Measurements from ENCODE around the gene IL10RB.
"Not testable (repeated sequence)": the region's sequence is repeated elsewhere in the genome, so short reads cannot be mapped to it uniquely, and the experiment has no call there.

The IL10RB gene

GRCh38 chr21:33266050-33266788, at the start of gene IL10RB:
Gene IL10RB (plus strand): TSS chr21:33266367. CDS start chr21:33266466, 99 bp downstream.
- peak; percentile 98 for DNase-seq (ENCODE audit: low spot score)

DNA sequence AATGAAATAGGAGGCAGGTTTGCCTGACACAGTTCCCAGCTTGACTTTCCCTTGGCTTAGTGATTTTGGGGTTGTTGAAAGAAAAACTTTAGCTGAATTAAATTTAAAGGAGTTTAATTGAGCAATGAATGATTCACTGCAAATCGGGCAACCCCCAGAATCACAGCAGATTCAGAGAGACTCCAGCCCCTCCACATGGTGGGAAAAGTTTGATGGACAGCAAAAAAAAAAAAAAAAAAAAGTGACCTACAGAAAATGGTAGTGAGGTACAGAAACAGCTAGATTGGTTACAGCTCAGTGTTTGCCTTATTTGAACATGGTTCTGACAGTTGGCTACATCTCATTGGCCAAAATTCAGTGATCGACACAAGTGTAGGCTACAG, 49.0 kb upstream of the IL10RB start:
- no peak for DNase-seq (ENCODE audit: low spot score)

- no peak for DNase-seq (ENCODE audit: low spot score)
Measured at GRCh38 chr21:33219300-33219699, 46.9 kb upstream of the IL10RB start.

DNA sequence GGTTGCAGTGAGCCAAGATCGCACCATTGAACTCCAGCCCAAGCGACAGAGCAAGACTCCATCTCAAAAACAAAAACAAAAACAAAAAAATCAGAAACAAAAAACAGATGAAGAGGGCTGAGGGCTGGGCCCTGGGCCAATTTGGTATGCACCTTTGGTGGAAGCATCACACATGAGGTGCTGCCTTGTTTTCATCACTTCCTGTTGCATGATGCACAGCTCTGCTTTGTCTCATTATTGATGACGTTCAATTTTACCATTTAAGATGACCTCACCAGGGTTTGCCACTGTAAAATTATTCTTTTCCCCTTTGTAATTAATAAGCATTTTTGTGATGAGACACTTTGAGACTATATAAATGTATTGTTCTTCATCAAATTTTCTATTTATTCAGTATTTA, 46.2 kb upstream of the IL10RB start:
- no peak for DNase-seq (ENCODE audit: low spot score)

DNA sequence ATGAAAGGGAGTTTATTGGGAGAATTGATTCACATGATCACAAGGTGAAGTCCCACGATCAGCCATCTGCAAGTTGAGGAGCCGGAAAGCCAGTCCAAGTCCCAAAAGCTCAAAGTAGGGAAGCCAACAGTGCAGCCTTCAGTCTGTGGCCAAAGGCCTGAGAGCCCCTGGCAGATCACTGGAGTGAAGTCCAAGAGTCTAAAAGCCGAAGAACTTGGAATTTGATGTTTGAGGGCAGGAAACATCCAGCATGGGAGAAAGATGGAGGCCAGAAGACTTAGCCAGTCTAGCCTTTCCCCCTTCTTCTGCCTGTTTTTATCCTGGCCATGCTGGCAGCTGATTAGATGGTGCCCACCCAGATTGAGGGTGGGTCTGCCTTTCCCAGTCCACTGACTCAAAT, 40.8 kb upstream of the IL10RB start:
- not testable (repeated sequence) for DNase-seq (ENCODE audit: low spot score)

DNA sequence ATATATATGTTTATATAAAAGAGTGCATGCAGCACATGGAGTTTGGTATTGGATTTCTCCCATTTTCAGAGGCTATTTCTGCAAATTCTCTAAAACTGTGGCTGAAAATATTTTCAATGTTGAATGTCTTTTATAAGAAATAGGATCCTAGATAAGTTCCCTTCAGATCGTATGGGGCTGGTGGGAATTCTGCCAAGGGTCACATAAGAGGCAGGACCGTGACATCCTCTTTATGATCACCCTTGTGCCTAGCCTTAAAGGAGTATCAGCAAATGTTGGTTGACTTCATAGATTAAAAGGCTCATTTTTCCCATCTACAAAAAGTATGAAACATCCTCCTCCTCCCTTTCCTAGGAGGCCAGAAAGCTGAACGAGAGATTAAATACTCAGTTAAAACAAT, 37.7 kb upstream of the IL10RB start:
- DNase-seq (ENCODE audit: low spot score) = no peak

DNA sequence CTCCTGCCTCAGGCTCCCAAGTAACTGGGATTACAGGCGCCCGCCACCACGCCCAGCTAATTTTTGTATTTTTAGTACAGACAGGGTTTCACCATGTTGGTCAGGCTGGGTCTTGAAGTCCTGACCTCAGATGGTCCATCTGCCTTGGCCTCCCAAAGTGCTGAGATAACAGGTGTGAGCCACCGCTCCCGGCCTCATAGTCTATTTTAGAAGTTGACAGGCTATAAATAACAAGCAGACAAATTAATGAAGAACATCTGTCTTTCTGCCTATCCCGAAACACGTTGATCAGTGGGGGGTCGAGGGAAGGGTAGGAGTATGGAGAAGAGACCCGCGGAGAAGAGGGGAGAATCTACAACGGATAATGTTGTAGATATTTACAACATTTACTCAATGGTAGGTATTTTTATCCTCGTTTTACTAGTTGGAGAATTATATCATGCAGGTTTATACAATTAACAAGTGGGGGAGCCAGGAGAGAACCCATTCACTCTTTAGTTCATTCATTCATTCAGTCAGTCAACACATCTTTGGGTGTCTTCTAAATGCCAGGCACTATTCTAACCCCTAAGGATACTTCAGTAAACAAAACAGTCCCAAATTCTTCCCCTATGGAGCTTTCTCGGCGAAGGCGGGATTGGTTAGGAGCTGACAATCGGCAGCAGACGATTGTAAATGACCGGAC, 36.9 kb upstream of the IL10RB start:
- DNase-seq (ENCODE audit: low spot score) = no peak

DNA sequence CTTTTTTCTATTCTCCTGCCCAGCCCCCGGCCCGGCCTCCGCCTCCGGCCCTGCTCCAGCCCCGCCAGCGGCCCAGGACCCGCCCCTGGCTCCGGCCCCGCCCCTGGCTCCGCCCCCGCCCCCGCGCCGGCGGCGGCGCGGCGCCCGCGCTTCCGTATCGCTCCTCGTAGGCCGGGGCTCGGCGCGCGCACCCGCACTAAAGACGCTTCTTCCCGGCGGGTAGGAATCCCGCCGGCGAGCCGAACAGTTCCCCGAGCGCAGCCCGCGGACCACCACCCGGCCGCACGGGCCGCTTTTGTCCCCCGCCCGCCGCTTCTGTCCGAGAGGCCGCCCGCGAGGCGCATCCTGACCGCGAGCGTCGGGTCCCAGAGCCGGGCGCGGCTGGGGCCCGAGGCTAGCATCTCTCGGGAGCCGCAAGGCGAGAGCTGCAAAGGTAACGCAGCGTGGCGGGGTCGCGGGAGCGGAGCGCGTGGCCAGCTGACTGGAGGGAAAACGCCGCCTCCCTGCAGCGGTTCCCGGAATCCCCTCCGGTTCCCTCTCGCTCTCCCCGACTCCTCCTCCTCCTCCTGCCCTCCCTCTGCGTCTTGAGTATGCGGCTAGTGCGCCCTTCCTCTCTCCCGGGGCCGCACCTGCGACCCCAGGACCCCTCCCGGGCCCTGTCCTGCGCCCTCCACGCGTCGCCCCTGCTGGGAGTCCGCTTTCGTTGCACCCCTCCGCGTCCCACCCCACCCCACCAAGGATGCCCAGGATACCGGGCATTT, 36.2 kb upstream of the IL10RB start, which contains the start of gene IFNAR2:
IFNAR2 (plus strand) TSS at position 155 of the 761 bp plus-strand sequence. CDS start 11,985 bp downstream, outside the sequence.
- peak; percentile 98 for DNase-seq (ENCODE audit: low spot score)

- peak; percentile 72 for DNase-seq (ENCODE audit: low spot score)
Measured at GRCh38 chr21:33230545-33231324, 35.4 kb upstream of the IL10RB start.

- no peak for DNase-seq (ENCODE audit: low spot score)
Measured at GRCh38 chr21:33231526-33231925, 34.6 kb upstream of the IL10RB start.

DNA sequence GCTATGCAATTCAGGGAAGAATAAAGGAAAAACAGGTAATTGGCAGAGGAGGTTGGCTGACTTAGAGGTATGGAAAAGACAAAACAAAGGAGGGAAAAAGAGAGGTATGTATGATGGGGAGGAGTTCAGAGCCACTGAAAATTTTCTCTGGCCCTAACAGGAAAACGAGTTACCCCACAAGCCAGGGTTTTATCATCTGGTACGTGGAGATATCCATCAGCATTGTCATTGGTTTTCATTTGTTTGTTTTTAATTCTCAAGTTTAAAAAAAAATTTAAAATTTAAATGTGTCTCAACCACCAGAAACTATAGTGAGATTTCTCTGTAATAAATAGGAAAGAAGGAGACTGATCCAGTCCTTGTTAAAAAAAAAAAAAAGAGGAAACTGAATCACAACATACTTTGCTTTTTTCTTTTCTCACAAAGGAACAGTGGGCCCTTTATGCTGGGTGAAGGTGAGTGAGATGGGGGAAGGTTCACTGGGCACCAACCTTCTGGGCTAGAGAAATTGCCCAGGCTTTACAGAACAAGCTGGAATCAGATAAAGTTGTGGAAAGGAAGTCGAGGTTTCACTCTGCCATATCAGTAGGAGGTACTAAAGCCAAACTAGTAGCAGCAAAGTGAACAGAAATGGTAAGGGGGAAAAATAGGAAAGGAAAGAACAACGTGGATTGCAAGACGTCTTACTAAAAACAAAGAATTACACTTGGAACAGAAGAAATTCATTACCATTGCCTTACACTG, 33.7 kb upstream of the IL10RB start:
- no peak for DNase-seq (ENCODE audit: low spot score)

DNA sequence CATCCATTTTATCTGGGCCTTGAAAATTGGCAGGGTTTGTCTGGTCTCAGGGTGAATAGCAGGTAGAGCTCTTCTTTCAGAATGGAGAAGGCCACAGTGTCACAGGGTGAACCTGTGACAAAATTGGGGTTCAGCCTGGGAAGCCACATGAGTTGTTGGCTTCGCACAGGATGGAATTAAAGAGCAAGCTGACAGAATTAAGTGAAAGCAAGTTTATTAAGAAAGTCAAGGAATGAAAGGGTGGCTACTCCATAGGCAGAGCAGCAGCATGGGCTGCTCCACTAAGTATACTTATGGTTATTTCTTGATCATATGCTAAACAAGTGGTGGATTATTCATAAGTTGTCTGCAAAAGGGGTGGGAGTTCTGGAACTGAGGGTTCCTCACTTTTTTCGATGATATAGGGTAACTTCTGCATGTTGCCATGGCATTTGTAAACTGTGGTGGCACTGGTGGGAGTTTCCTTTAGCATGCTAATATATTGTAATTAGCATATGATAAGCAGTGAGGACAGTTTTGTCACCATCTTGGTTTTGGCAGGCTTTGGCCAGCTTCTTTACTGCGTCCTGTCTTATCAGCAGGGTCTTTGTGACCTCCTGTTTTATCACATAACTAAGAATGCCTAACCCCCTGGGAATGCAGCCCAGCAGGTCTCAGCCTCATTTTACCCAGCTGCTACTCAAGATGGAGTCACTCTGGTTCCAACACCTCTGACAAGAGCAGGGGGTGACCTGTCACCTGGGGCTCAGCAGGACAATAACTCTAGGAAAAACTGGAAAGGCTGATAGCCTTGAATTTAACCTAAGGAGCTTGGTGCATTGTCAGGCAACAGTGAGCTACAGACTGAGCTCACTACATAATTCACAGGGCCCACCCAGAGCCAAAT, 31.3 kb upstream of the IL10RB start:
- no peak for DNase-seq (ENCODE audit: low spot score)

DNA sequence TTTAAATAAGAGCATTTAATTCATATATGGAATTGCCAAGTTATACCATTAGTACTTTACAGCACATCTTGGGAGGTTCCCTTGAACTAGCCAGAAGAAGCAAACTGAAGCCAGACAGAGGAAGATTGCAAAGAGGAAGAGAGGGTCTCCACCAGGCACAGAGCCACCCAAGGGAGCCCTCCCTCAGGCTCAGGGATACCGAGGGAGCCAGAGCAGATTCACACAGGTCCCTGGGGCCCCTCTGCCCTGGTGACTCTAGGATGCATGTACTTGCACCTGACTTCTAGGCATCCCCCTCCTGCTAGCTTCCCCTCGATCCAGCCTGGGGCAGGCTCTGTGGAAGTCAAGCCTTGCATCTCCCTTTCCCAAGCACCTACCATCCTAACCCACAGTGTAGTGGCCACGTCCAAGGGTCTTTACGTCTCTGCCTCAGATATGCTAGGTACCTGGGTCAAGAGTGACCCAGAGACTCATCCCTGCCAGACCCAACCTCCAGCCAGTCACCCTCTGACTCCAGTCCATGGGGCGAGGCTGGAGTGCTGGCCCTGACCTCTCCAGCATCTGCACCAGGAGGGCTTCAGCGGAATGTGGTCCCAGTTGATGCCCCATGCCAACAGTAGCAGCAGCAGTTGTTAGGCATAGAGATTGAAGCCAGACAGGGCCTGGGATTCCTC, 30.0 kb upstream of the IL10RB start:
- no peak for DNase-seq (ENCODE audit: low spot score)

GRCh38 chr21:33236766-33237165, 29.4 kb upstream of the IL10RB start:
- no peak for DNase-seq (ENCODE audit: low spot score)

DNA sequence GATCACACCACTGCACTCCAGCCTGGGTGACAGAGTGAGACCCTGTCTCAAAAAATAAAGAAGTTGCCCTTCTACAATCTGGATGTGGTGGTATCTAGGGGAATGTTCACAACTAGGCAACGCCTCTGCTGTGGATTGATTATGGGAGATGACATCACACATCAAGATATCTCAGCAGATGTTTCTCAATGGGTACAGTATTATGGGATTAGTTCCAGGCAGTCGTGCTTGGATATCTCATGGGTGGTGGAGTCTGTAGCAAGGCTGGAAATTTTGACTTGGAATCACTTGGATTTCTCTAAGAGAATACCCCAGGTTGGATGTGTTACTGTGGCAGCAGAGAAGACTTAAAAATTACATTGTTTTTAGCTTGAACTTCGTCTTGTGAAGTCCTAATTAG, 28.7 kb upstream of the IL10RB start:
- no peak for DNase-seq (ENCODE audit: low spot score)

GRCh38 chr21:33238146-33238545, 28.0 kb upstream of the IL10RB start:
- DNase-seq (ENCODE audit: low spot score) = no peak

GRCh38 chr21:33238565-33239255, 27.5 kb upstream of the IL10RB start:
- peak; percentile 22 for DNase-seq (ENCODE audit: low spot score)

DNA sequence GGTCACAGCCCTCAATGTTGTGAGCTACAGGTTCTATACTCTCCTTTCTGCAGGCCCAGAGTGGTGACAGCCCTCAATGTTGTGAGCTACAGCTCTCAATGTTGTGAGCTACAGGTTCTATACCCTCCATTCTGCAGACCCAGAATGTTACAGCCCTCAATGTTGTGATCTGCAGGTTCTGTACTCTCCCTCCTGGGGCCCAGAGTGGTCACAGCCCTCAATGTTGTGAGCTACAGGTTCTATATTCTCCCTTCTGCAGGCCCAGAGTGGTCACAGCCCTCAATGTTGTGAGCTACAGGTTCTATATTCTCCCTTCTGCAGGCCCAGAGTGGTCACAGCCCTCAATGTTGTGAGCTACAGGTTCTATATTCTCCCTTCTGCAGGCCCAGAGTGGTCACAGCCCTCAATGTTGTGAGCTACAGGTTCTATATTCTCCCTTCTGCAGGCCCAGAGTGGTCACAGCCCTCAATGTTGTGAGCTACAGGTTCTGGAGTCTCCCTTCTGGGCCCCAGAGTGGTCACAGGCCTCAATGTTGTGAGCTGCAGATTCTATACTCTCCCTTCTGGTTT, 26.5 kb upstream of the IL10RB start:
- not testable (repeated sequence) for DNase-seq (ENCODE audit: low spot score)

DNA sequence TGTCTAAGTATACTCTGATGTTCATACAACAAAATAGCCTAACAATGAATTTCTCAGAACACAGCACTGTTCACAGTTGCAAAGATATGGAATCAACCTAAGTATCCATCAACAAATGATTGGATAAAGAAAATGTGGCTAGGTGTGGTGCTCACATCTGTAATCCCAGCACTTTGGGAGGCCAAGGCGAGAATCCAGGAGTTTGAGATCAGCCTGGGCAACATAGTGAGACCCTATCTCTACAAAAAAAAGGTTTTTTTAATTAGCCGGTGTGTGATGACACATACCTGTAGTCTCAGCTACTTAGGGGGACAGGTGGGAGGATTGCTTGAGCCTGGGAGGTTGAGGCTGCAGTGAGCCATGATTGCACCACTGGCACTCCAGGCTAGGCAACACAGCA, 25.8 kb upstream of the IL10RB start:
- no peak for DNase-seq (ENCODE audit: low spot score)

All from AG20443 (cell line).